ENCODE measurements around the gene SLC10A7.
A peak's percentile ranks its signal among the peaks of the same experiment; 100 is the strongest.

The SLC10A7 gene

DNA sequence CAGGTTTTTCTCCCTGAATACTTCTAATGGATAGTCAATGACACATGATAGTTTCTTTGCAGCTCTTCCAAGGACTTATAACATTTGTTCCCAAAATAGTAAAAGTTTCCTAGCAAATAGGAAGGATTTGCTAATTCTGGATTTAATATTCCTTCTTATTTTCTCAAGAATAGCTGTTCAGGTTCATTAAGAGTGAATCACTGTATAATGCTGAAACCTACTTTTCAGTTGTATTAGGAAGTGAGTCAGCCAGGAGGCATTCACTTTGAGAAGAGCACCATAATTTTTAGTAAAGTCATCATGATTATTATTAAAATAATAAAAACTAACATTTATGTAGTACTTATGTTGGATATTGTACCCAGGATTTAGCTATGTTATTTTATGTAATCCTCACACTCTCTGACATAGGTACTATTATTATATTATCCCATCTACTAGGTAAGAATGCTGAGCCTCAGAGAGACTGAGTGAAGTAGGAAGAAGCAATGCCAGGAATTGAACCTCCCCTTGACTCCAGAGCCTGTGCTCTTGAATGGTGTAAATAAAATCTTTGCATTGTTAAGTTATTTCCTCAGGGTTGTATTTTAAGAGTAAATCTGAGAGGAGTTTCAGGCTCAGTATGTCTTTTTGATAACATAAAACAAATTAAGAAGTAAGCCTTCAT lies 192.6 kb downstream of the SLC10A7 start:
- TF ChIP-seq POLR2AphosphoS5 (IDR thresholded peaks at IDR 0.05; ENCODE audit: low read depth, low read length) (no peak), TAF1 (IDR thresholded peaks at IDR 0.05; ENCODE audit: borderline replicate concordance, low read depth, low read length) (no peak), POLR2A (IDR thresholded peaks at IDR 0.05; ENCODE audit: low read depth, low read length) (no peak)
- DNase-seq (ENCODE audit: insufficient read length) (no peak), FAIRE-seq (no peak)

DNA sequence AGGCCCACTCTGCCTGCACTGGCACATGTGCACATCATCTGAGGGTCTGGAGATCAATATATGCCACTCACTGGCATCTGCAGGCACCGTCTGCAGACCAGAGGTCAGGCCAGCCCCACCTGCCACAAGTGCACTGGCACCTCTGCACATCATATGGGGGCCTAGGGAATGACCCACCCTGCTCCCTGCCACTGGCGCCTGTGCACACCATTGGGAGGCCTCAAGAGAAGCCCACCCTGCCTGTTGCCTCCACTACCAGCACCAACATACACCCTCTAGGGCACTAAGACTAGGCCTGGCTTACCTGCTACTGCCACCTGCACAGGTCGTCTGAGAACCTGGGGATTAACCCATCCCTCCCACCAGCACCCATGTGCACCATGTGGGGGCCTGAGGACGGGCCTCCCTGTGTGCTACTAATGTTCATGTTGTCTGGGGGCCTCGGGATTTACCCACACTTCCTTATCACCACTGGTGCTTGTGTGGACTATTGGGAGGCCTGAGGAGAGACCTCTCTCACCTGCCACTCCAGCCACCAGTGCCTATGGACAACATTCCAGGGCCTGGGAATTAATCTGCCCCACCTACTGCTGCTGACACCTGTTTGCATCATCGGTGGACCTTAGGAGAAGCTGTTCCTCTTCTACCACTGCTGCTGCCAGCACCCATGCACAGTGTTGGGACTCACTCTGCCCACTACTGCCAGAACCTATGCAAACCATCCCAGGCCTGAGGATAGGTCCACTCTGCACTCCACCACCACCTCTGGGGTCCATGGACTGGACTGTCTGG lies 193.7 kb downstream of the SLC10A7 start:
- FAIRE-seq (no peak), DNase-seq (ENCODE audit: insufficient read length) (no peak)
- no peak for TF ChIP-seq POLR2A (IDR thresholded peaks at IDR 0.05; ENCODE audit: low read depth, low read length)
- TF ChIP-seq TAF1 (IDR thresholded peaks at IDR 0.05; ENCODE audit: borderline replicate concordance, low read depth, low read length), result no peak
- no peak for TF ChIP-seq POLR2AphosphoS5 (IDR thresholded peaks at IDR 0.05; ENCODE audit: low read depth, low read length)

DNA sequence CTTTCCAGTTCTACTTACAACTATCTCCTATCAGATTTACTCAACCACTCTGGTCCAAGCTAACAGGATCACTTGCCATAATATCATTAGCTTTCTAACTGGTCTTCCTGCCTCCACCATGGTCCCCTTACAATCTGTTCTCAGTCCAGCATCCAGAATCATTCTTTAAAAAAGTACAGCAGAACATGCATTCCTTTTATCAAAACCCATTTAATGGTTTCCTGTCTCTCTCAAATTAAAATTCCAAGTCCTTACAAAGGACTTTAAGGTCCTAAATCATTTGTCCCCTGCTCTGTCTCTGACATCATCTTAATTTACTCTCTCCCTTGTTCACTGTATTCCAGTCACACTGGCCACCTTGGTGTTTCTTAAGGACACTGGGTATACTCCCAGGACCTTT lies 202.8 kb downstream of the SLC10A7 start:
- DNase-seq (ENCODE audit: insufficient read length), result no peak
- FAIRE-seq, result no peak
- TF ChIP-seq TAF1 (IDR thresholded peaks at IDR 0.05; ENCODE audit: borderline replicate concordance, low read depth, low read length) (no peak), POLR2AphosphoS5 (IDR thresholded peaks at IDR 0.05; ENCODE audit: low read depth, low read length) (no peak), POLR2A (IDR thresholded peaks at IDR 0.05; ENCODE audit: low read depth, low read length) (no peak)

DNA sequence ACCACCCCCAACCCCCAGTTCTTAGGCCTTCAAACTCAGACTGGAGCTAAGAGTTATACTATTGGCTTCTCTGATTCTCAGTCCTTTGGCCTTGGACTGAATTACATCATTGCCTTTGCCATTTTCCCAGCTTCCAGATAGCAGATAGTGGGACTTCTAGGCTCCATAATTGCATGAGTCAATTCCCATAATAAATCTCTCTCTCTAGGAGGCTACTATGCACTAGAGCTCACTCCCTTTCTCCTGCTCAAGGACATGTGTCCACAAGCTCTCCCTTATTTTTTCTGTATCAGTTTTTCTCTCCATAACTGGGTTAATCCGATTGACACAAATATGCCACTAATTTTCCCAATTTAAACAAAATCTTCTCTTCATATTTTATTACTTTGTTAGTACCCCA lies 204.0 kb downstream of the SLC10A7 start:
- no peak for FAIRE-seq

DNA sequence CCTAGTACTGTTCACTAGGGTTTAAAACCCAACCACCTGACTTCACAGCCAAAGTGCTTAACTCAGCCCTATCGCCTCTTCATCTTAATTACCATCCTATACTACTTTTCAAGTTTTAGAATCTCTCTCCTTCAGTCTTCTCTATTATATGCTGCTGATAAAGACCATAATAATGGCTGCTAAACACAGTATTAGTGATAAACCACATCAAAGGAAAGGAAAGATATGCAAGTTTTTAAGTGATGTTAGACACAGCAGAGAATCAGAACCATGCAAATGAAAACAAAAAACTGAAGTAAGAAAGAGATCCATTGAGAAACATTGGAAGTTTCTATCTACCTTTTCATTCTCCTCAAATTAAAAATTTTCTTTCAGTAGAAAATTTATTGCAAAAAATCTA lies 206.6 kb downstream of the SLC10A7 start:
- DNase-seq (ENCODE audit: insufficient read length) (no peak), FAIRE-seq (no peak)
- TF ChIP-seq POLR2A (IDR thresholded peaks at IDR 0.05; ENCODE audit: low read depth, low read length) (no peak), POLR2AphosphoS5 (IDR thresholded peaks at IDR 0.05; ENCODE audit: low read depth, low read length) (no peak), TAF1 (IDR thresholded peaks at IDR 0.05; ENCODE audit: borderline replicate concordance, low read depth, low read length) (no peak)

More for the DNA sequence above, 204.0 kb downstream of the SLC10A7 start:
- no peak for DNase-seq (ENCODE audit: insufficient read length)
- no peak for TF ChIP-seq POLR2A (IDR thresholded peaks at IDR 0.05; ENCODE audit: low read depth, low read length)
- TF ChIP-seq TAF1 (IDR thresholded peaks at IDR 0.05; ENCODE audit: borderline replicate concordance, low read depth, low read length), result no peak
- TF ChIP-seq POLR2AphosphoS5 (IDR thresholded peaks at IDR 0.05; ENCODE audit: low read depth, low read length), result no peak

DNA sequence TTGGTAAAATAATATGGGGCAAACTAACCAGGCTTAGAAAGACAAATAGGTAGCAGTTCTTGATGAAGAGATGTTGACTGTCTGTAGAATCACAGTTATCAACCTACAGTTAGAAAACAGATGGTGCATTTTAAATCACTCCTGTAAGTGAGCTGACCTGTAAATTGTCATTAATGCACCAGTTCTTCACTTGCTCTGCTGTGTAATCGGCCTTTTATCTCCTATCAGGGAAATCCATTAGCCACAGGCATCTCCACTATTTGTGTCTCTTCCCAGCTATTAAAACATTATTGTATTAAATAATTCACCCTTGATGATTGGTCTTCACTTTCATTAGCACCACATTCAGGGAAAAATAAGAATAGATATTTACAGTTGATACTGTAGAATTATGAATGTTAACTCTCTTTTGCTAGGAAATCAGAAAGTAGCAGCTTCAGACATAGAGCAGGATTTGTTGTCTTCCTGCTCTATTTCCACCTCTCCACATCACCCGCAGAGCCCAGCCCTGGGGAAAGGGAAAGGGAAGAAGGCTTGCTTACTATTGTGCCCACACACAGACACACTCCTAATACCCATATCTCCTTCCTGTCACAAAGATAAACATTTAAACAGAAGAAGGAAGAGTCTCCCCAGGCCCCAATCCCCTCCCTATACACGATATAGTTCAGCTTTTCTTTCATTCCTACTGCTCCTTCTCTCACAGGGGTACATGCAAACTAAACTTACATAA lies 210.3 kb downstream of the SLC10A7 start:
- no peak for TF ChIP-seq TAF1 (IDR thresholded peaks at IDR 0.05; ENCODE audit: borderline replicate concordance, low read depth, low read length)
- no peak for TF ChIP-seq POLR2A (IDR thresholded peaks at IDR 0.05; ENCODE audit: low read depth, low read length)
- TF ChIP-seq POLR2AphosphoS5 (IDR thresholded peaks at IDR 0.05; ENCODE audit: low read depth, low read length), result no peak
- FAIRE-seq (peak; percentile 50), DNase-seq (ENCODE audit: insufficient read length) (no peak)

DNA sequence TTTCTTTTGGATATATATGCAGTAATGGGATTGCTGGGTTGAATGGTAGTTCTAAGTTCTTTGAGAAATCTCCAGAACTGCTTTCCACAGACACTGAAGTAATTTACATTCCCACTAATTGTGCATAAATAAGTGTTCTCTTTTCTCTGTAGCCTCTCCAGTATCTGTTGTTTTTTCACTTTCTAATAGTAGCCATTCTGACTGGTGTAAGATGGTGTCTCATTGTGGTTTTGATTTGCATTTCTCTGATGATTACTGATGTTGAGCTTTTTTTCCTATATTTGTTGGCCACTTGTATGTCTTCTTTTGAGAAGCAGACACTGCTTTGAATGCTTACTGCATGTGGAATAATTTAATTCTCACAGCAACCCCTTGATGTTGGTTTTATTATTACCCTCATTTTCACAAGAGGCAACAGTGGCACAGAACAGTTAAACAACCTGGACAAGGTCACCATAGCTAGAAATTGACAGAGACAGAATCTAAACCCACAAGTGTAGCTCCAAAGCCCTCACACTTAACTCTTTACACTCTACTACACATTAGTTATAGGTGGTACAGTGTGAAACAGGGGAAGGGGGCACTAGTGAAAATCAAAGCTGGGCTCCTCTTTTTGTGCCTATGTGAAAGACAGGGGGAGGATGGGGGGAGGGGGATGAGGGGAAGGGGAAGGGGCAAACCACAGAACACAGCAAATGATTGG lies 211.3 kb downstream of the SLC10A7 start:
- DNase-seq (ENCODE audit: insufficient read length) (no peak), FAIRE-seq (no peak)
- no peak for TF ChIP-seq TAF1 (IDR thresholded peaks at IDR 0.05; ENCODE audit: borderline replicate concordance, low read depth, low read length)
- TF ChIP-seq POLR2A (IDR thresholded peaks at IDR 0.05; ENCODE audit: low read depth, low read length), result no peak
- TF ChIP-seq POLR2AphosphoS5 (IDR thresholded peaks at IDR 0.05; ENCODE audit: low read depth, low read length), result no peak

DNA sequence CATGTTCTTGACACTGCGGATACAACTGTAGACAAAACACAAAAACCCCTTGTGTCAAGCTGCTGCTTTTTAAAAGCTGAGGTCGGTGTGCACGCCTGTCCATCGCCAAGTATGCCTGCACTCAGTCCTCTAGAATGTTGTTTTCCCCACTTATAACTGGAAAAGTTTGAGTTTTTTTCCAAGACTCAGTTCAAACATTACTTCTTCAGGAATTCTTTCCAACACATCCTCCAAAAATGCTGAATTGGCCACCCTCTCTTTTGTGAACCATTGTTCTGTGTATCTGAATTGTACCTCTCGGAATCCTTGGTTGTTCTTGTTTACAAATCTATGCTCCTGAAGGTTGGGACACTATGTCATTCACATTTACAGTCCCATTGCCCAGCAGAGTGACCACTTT lies 212.8 kb downstream of the SLC10A7 start:
- DNase-seq (ENCODE audit: insufficient read length) (no peak), FAIRE-seq (no peak)
- TF ChIP-seq POLR2A (IDR thresholded peaks at IDR 0.05; ENCODE audit: low read depth, low read length), result no peak
- TF ChIP-seq POLR2AphosphoS5 (IDR thresholded peaks at IDR 0.05; ENCODE audit: low read depth, low read length), result no peak
- TF ChIP-seq TAF1 (IDR thresholded peaks at IDR 0.05; ENCODE audit: borderline replicate concordance, low read depth, low read length), result no peak

DNA sequence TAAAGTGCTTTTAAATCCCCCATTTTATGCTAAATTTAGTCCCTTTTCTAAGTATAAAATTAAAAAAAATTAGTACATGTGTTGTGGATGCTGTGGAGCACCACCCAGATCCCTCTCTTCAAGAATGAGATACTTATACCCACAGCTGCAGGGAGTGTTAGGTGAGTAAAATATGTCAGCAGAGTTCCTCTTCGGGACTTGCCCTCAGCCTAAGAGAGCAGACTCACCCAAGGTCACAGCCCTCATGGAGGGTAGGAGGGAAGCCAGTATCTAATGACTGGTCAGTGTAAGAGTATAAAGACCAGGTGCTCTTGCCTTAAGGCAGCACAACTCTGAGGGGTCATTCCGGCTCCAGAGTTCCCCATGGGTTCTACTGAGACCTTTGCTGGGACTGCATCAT lies 218.9 kb downstream of the SLC10A7 start:
- TF ChIP-seq POLR2A (IDR thresholded peaks at IDR 0.05; ENCODE audit: low read depth, low read length) (no peak), TAF1 (IDR thresholded peaks at IDR 0.05; ENCODE audit: borderline replicate concordance, low read depth, low read length) (no peak), POLR2AphosphoS5 (IDR thresholded peaks at IDR 0.05; ENCODE audit: low read depth, low read length) (no peak)
- DNase-seq (ENCODE audit: insufficient read length), result no peak
- FAIRE-seq, result no peak

DNA sequence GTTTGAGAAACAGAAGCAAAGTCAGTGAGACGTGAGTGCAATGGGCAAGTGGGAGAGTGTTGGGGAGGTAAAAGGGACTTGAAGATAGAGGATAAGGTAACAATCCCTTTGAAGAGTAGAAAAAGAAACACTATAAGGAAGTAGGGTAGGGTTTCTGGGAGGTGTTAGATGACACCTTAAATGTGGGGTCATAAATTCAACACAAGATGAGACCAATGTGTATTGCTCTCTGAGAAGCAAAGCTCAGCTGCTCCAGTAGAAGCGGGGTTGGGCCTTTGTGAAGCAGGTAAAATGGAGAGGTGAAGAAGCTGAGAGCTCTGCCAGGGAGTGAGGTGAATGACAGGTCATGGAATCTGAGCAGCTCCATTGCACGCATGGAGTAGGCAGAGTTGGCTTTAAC lies 222.1 kb downstream of the SLC10A7 start:
- TF ChIP-seq POLR2AphosphoS5 (IDR thresholded peaks at IDR 0.05; ENCODE audit: low read depth, low read length), result no peak
- no peak for TF ChIP-seq TAF1 (IDR thresholded peaks at IDR 0.05; ENCODE audit: borderline replicate concordance, low read depth, low read length)
- TF ChIP-seq POLR2A (IDR thresholded peaks at IDR 0.05; ENCODE audit: low read depth, low read length), result no peak
- no peak for FAIRE-seq
- DNase-seq (ENCODE audit: insufficient read length), result no peak

DNA sequence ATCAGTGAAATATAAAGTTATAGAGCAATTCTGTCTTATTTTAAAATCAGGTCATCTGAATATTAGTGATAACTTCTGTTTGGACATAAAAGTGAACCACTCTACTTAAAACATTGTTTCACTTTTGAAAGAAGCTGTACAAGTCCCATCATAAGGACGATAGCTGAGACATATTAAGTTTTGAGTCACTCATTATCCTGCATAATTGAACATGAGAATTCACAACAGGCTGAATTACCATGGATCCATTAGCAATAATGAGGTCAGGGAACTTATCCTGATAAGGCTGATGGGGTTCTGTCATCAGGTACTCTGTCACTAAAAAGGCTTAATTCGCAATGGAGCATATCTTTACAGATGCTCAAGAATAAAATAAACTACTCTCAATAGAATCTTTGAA lies 227.0 kb downstream of the SLC10A7 start:
- peak; percentile 50 for FAIRE-seq

More for the DNA sequence above, 227.0 kb downstream of the SLC10A7 start:
- TF ChIP-seq TAF1 (IDR thresholded peaks at IDR 0.05; ENCODE audit: borderline replicate concordance, low read depth, low read length) (no peak), POLR2A (IDR thresholded peaks at IDR 0.05; ENCODE audit: low read depth, low read length) (no peak), POLR2AphosphoS5 (IDR thresholded peaks at IDR 0.05; ENCODE audit: low read depth, low read length) (no peak)
- DNase-seq (ENCODE audit: insufficient read length), result no peak

All from GM12892 (cell line).